H1 (cell line): Measurements from ENCODE around the gene DISC1. TPM values are rescaled to one million over a fixed set of nuclear protein-coding genes. Genes with fewer than 3 reads are reported as not detected.

Experiments
- CTCF ChIA-PET: fragments of 300-600 bp; sonication (Branson Sonifier 250); formaldehyde crosslinking; loops from one replicate; lab custom pipeline; 2021; ENCODE audit not compliant: partially characterized antibody; lab: Charles Lee
- POLR2A ChIA-PET: fragments of 300-600 bp; sonication (Branson Sonifier 250); formaldehyde crosslinking; loops from one replicate; lab custom pipeline; 2021; ENCODE audit warnings: inconsistent platforms; ENCODE audit not compliant: partially characterized antibody; lab: Charles Lee
- DNase-seq, 2 experiments: peaks; one replicate each; pipeline versions ENCODE4 v3.0.0 to v3.0.0-alpha.2; 2010 to 2022; ENCODE audit warnings: low spot score in 2 of 2, low read depth in 1 of 2, mixed read lengths in 1 of 2
- FAIRE-seq: peaks from 2 replicates; lab custom pipeline; 2011; peaks lifted over from hg19 to GRCh38; lab: Jason Lieb, UNC
- H2AFZ ChIP-seq: 2 replicates; pipeline ENCODE4 v1.8.1; 2012; ENCODE audit warnings: low read length, inconsistent platforms
- H2AK5ac ChIP-seq: 2 replicates; pipeline ENCODE4 v1.6.1; 2013; ENCODE audit warnings: low read depth, low read length
- H2BK120ac ChIP-seq: replicated peaks from 2 replicates; pipeline ENCODE3; 2013; ENCODE audit warnings: low read depth, low read length, inconsistent platforms
- H2BK12ac ChIP-seq: 2 replicates; pipeline ENCODE4 v1.6.1; 2013; ENCODE audit warnings: low read depth, low read length
- H2BK15ac ChIP-seq: 2 replicates; pipeline ENCODE4 v1.6.1; 2013; ENCODE audit warnings: low read length
- H2BK20ac ChIP-seq: 2 replicates; pipeline ENCODE4 v1.6.1; 2013; ENCODE audit warnings: low read length
- H2BK5ac ChIP-seq: 2 replicates; pipeline ENCODE4 v1.6.1; 2013; ENCODE audit warnings: low read depth, low read length
- H3K14ac ChIP-seq: 2 replicates; pipeline ENCODE4 v1.6.1; 2013; ENCODE audit warnings: inconsistent platforms; ENCODE audit not compliant: insufficient read length
- H3K18ac ChIP-seq: 2 replicates; pipeline ENCODE4 v1.6.1; 2013; ENCODE audit warnings: low read length; ENCODE audit errors: extremely low read depth
- H3K23ac ChIP-seq: 2 replicates; pipeline ENCODE4 v1.6.1; 2013; ENCODE audit warnings: inconsistent platforms; ENCODE audit not compliant: insufficient read length
- H3K23me2 ChIP-seq: 2 replicates; pipeline ENCODE4 v1.6.1; 2013; ENCODE audit warnings: low read depth, low read length
- H3K27ac ChIP-seq: 2 replicates; pipeline ENCODE4 v1.6.1; 2011; ENCODE audit warnings: low read depth, low read length, inconsistent platforms
- H3K27me3 ChIP-seq, 4 experiments: replicated peaks in 1 of 4; 1 replicate in 1 of 4; 2 replicates in 3 of 4; pipeline versions ENCODE4 v1.6.1 to v1.8.1; 2011 to 2013; ENCODE audit warnings: low read length in 3 of 4, mild to moderate bottlenecking in 3 of 4, inconsistent platforms in 2 of 4, mixed read lengths in 2 of 4, moderate library complexity in 1 of 4; ENCODE audit not compliant: control insufficient read depth in 3 of 4, insufficient read depth in 3 of 4; ENCODE audit errors: extremely low read depth in 1 of 4
- H3K36me3 ChIP-seq, 4 experiments: 2 replicates each; pipeline versions ENCODE4 v1.6.1 to v1.8.1; 2011 to 2013; ENCODE audit warnings: mild to moderate bottlenecking in 4 of 4, low read length in 3 of 4, moderate library complexity in 2 of 4, control low read depth in 1 of 4, inconsistent platforms in 1 of 4; ENCODE audit not compliant: insufficient read depth in 4 of 4, control insufficient read depth in 2 of 4
- H3K4ac ChIP-seq: replicated peaks from 2 replicates; pipeline ENCODE3; 2013; ENCODE audit warnings: low read length, low read depth, mixed read lengths, inconsistent platforms; ENCODE audit not compliant: insufficient read length
- H3K4me1 ChIP-seq, 4 experiments: replicated peaks in 1 of 4; 1 replicate in 1 of 4; 2 replicates in 3 of 4; pipeline versions ENCODE4 v1.6.1 to v1.8.1; 2011 to 2013; ENCODE audit warnings: low read length in 3 of 4, inconsistent platforms in 2 of 4, mixed read lengths in 1 of 4; ENCODE audit not compliant: insufficient read depth in 4 of 4, control insufficient read depth in 3 of 4
- H3K4me2 ChIP-seq, 2 experiments: 2 replicates each; pipeline versions ENCODE4 v1.6.1 to v1.8.1; 2011 to 2013; ENCODE audit warnings: low read depth in 2 of 2, low read length in 2 of 2, control low read depth in 1 of 2, inconsistent platforms in 1 of 2, mild to moderate bottlenecking in 1 of 2; ENCODE audit not compliant: insufficient read depth in 1 of 2
- H3K4me3 ChIP-seq, 4 experiments: fragments of 200-600, 300-600 bp in 1 of 4; sonication (generic), shearing (Covaris generic), sonication (Bioruptor Twin) in 1 of 4; 2 replicates each; pipeline versions ENCODE4 v1.5.1 to v1.8.1; 2011 to 2016; ENCODE audit warnings: low read length in 4 of 4, low read depth in 3 of 4, control low read depth in 2 of 4, inconsistent platforms in 2 of 4, mild to moderate bottlenecking in 2 of 4, mixed read lengths in 1 of 4, moderate library complexity in 1 of 4; ENCODE audit not compliant: insufficient read depth in 2 of 4; ENCODE audit errors: extremely low read depth in 1 of 4
- H3K56ac ChIP-seq: replicated peaks from 2 replicates; pipeline ENCODE3; 2013; ENCODE audit warnings: low read depth, mild to moderate bottlenecking, mixed read lengths, low read length, inconsistent platforms; ENCODE audit not compliant: insufficient read length
- H3K79me1 ChIP-seq: 2 replicates; pipeline ENCODE4 v1.6.1; 2013; ENCODE audit warnings: low read depth, low read length, control low read depth
- H3K79me2 ChIP-seq, 2 experiments: 2 replicates each; pipeline versions ENCODE4 v1.6.1 to v1.8.1; 2012 to 2013; ENCODE audit warnings: low read length in 2 of 2, mild to moderate bottlenecking in 2 of 2, inconsistent platforms in 1 of 2; ENCODE audit not compliant: insufficient read depth in 2 of 2, control insufficient read depth in 1 of 2
- H3K9ac ChIP-seq, 4 experiments: replicated peaks in 1 of 4; 1 replicate in 1 of 4; 2 replicates in 3 of 4; pipeline versions ENCODE4 v1.6.1 to v1.8.1; 2011 to 2013; ENCODE audit warnings: low read depth in 3 of 4, low read length in 3 of 4, control low read depth in 2 of 4, mild to moderate bottlenecking in 2 of 4, moderate library complexity in 2 of 4, inconsistent platforms in 1 of 4; ENCODE audit errors: extremely low read depth in 1 of 4
- H3K9me3 ChIP-seq, 2 experiments: 2 replicates each; pipeline versions ENCODE4 v1.6.1 to v1.8.1; 2012 to 2013; ENCODE audit warnings: mild to moderate bottlenecking in 2 of 2, moderate library complexity in 2 of 2, control low read depth in 1 of 2, inconsistent platforms in 1 of 2, low read depth in 1 of 2, low read length in 1 of 2, mixed read lengths in 1 of 2; ENCODE audit not compliant: insufficient read depth in 2 of 2
- H4K20me1 ChIP-seq, 2 experiments: replicated peaks in 1 of 2; 2 replicates each; pipeline versions ENCODE3 to v1.8.1; 2011 to 2013; ENCODE audit warnings: inconsistent platforms in 2 of 2, low read length in 2 of 2, mild to moderate bottlenecking in 1 of 2; ENCODE audit not compliant: insufficient read depth in 2 of 2, control insufficient read depth in 1 of 2
- H4K5ac ChIP-seq: 2 replicates; pipeline ENCODE4 v1.6.1; 2013; ENCODE audit warnings: low read length, low read depth, mixed read lengths, inconsistent platforms; ENCODE audit not compliant: insufficient read length
- H4K8ac ChIP-seq: 2 replicates; pipeline ENCODE4 v1.8.0; 2013; ENCODE audit warnings: mild to moderate bottlenecking, moderate library complexity, low read length, inconsistent platforms; ENCODE audit not compliant: insufficient read depth; ENCODE audit errors: extremely low read depth
- H4K91ac ChIP-seq: replicated peaks from 2 replicates; pipeline ENCODE3; 2013; ENCODE audit warnings: low read length, mixed read lengths, inconsistent platforms; ENCODE audit not compliant: insufficient read length
- CTBP2 ChIP-seq: IDR thresholded peaks from 2 replicates; pipeline ENCODE4 v1.7.0; 2011; ENCODE audit warnings: borderline replicate concordance, mild to moderate bottlenecking, moderate library complexity, mixed read lengths, low read length; ENCODE audit not compliant: insufficient read depth, insufficient read length
- RBBP5 ChIP-seq: IDR thresholded peaks from 2 replicates; pipeline ENCODE4 v1.7.1; 2012; ENCODE audit warnings: low read depth, mild to moderate bottlenecking, inconsistent platforms, low read length, moderate library complexity, borderline replicate concordance
- RFX5 ChIP-seq: IDR thresholded peaks from 2 replicates; pipeline ENCODE4 v1.6.1; 2011; ENCODE audit warnings: low read depth, low read length, improper control_type of control experiment, borderline replicate concordance
- TAF1 ChIP-seq: IDR thresholded peaks from 2 replicates; pipeline ENCODE4 v1.6.1; 2011; ENCODE audit warnings: mild to moderate bottlenecking, low read depth, low read length
- YY1 ChIP-seq: IDR thresholded peaks from 2 replicates; pipeline ENCODE4 v1.6.1; 2011; ENCODE audit warnings: low read depth, mild to moderate bottlenecking, low read length
- WGBS, 2 experiments: shearing (Covaris generic) in 1 of 2; methylation state at CpG; one replicate each; pipeline versions ENCODE4 v1.1.6 to v1.1.7; 2013 to 2015; ENCODE audit warnings: low lambda C conversion rate in 2 of 2, mixed read lengths in 2 of 2, inconsistent platforms in 1 of 2, low coverage in 1 of 2, missing lambda C conversion rate in 1 of 2; ENCODE audit not compliant: insufficient replicate concordance in 2 of 2, insufficient coverage in 1 of 2, insufficient read length in 1 of 2; ENCODE audit errors: extremely low coverage in 1 of 2, missing lambda C conversion rate in 1 of 2; 5-methylcytosine and 5-hydroxymethylcytosine counted together
- polyA plus RNA-seq, 7 experiments: library from polyadenylated mRNA; depleted of rRNA in 3 of 7; stranded (reverse) in 5 of 7; unstranded in 2 of 7; fragments of >200 nt in 5 of 7; fragments of 200-250 nt in 2 of 7; gene quantifications; 1 replicate in 5 of 7; 2 replicates in 1 of 7; 4 replicates in 1 of 7; pipeline versions ENCODE4 v1.2.1 to v1.2.3, GENCODE V29; 2011 to 2013; ENCODE audit warnings: missing spikeins in 2 of 7, mixed read lengths in 2 of 7
- total RNA-seq: library from RNA; stranded (reverse); fragmentation: NEBNext Ultra II Directional; extraction: Animal tissue kit (Norgen Biotek cat#: 25700); gene quantifications from 2 replicates; pipeline ENCODE4 v1.2.1, GENCODE V29; 2021

Gene DISC1
- total and polyA plus RNA-seq, 2 of the 8 experiments (the other 6 are each of a cell fraction or from before 2014, with no cell fraction given): 1.1 to 3.5 TPM

DNA sequence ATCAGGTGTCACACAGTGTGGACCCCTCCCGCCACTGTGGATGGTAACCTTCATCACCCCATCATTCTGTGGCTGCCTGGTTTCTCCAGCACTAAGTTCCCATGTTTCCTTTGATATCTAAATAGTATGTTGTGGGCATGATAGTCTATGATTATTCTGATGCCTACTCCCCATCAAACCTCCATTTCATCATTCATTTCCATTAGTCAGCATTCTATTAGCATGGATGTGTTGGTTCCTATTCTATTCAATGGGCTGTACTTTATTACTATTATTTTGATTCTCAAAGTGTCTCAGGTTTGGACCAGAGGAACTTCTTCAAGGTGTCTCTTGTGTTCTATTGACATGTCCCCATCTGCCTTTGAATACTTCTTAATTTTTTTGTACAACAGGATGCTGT lies 112.0 kb downstream of the DISC1 start:
- Histone ChIP-seq H3K79me1 (no peaks in the 10 kb centered on the region), H2BK5ac (no peak overlapping the region), H3K36me3 (no peaks in the 10 kb centered on the region), H3K4ac (no peak overlapping the region), H3K23ac (no peak overlapping the region), H2AK5ac (no peak overlapping the region), H4K8ac (no peak overlapping the region), H4K91ac (no peak overlapping the region), H3K56ac (no peak overlapping the region), H2BK120ac (no peak overlapping the region), H3K4me3 (no peak overlapping the region), H3K4me1 (no peaks in the 10 kb centered on the region), H3K9me3 (no peaks in the 10 kb centered on the region), H3K27ac (no peak overlapping the region), H2BK12ac (no peak overlapping the region), H3K18ac (no peak overlapping the region), H3K27me3 (no peaks in the 10 kb centered on the region), H3K23me2 (peaks cover 5% of the 10 kb centered on the region; the same call in 1 of the 2 replicates), H3K9ac (no peak overlapping the region), H3K14ac (no peak overlapping the region), H4K5ac (no peak overlapping the region), H2BK20ac (no peak overlapping the region), H4K20me1 (no peaks in the 10 kb centered on the region), H2AFZ (no peak overlapping the region), H3K79me2 (no peaks in the 10 kb centered on the region; a peak in 1 of 4 replicates), H2BK15ac (no peak overlapping the region), H3K4me2 (no peak overlapping the region)
- no peak for TF ChIP-seq RBBP5
- TF ChIP-seq RFX5: no peak
- no peak for TF ChIP-seq CTBP2
- no peak for TF ChIP-seq YY1
- no peak for TF ChIP-seq TAF1
- no peak for DNase-seq
- 100% methylated on average over 1 of the region's 1 CpG; no CpG with 5 or more reads in 1 of the 2 experiments for WGBS, 2 experiments
- POLR2A ChIA-PET: no interaction called here
- no peak for FAIRE-seq
- CTCF ChIA-PET: interaction anchor here (1.8 kb wide), 1 partner anchor 18 kb away, joined by 7 read pairs; no protein-coding TSS in a partner anchor
